ENCODE data around the gene DSC2.

- no peak for TF ChIP-seq POLR2AphosphoS5 (IDR thresholded peaks at IDR 0.05)
- no peak for TF ChIP-seq CTCF (IDR thresholded peaks at IDR 0.05 in 8 of 11, conservative IDR thresholded peaks at IDR 0.05 in 3 of 11)
- no peak for TF ChIP-seq POLR2A (IDR thresholded peaks at IDR 0.05)
These were observed 30.0 kb downstream of the DSC2 start for GRCh38 chr18:31072175-31072574.
